ENCODE data around the gene IPO4.
A peak's percentile ranks its signal among the peaks of the same experiment; 100 is the strongest.
"Not testable (repeated sequence)": the region's sequence is repeated elsewhere in the genome, so short reads cannot be mapped to it uniquely, and the experiment has no call there.

IPO4 gene

GRCh38 chr14:24188251-24189058 is at the start of gene IPO4:
Gene IPO4, minus strand, starts transcription at chr14:24188816. Its CDS starts 29 bp downstream, at chr14:24188787.
- DNase-seq: peak; percentile 97

GRCh38 chr14:24238123-24238522 is 49.5 kb upstream of the IPO4 start:
- no peak for DNase-seq

DNA sequence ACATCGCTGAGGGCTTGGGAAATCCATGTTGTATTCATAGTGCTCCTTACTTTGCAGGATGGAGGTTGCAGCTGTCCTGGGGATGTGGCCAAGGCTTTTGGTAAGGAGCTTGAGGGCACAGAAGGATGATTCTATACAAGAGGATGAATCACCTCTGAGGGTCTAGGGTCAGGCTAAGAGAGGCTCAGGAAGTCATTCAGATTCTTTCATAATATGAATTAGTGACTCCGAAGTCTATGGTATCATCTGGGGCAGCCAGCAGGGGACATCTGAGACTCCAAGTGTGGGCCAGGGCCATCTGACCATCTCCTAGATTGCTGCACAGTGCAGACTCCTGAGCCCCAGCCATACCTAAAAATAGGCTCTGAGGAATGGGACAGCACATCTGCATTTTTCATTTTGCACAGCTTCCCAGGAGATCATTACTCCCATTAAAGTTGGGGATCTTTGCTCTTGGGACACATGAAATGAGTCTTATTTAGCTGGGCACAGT is 48.9 kb upstream of the IPO4 start:
- no peak for DNase-seq

- DNase-seq: no peak
Measured at GRCh38 chr14:24236689-24237462, 48.3 kb upstream of the IPO4 start.

- no peak for DNase-seq
Measured at GRCh38 chr14:24235804-24236688, 47.4 kb upstream of the IPO4 start.

DNA sequence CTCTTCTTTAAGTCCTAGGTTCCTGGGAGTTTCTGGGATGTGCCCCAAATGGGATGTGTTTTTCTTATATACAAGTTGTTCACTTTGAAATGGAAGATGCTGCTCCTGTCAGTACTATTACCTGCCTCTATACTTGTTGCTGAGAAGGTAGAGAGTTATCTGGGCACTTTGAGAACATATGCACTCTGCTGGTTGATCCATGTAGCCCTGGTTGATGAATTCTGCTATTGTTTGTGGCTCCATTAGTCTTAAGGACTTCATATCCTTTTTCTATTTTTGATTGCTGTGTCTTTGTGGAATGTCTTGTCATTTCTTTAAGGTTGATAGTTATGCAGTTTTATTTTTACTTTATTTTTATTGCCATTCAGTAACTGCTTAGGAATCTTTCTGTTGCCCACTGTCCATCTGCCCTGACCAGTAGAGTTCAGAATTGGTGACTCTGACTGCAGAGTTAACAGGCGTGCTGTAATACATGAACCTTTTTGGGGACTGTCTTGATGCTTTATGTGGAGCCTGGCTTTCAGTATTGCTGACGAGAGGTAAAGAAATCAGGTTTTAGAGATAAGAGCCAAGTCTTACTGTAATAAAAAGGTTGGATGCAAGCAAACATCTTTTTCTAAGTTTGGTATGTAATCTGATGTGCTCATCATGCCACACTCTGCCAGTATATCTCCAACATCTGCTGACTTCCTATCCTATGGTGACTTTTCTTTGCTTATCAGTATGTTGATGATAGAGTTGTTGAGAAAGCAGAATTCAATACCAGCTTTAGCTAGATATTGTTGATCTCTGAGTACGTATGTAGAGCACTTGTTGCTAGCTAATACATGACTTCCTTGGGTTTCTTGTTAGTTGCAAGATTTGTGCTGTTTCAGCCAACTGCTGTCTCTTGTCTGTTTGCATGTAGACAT is 45.7 kb upstream of the IPO4 start:
- no peak for DNase-seq

- no peak for DNase-seq
Measured at GRCh38 chr14:24233538-24233866, 44.9 kb upstream of the IPO4 start.

DNA sequence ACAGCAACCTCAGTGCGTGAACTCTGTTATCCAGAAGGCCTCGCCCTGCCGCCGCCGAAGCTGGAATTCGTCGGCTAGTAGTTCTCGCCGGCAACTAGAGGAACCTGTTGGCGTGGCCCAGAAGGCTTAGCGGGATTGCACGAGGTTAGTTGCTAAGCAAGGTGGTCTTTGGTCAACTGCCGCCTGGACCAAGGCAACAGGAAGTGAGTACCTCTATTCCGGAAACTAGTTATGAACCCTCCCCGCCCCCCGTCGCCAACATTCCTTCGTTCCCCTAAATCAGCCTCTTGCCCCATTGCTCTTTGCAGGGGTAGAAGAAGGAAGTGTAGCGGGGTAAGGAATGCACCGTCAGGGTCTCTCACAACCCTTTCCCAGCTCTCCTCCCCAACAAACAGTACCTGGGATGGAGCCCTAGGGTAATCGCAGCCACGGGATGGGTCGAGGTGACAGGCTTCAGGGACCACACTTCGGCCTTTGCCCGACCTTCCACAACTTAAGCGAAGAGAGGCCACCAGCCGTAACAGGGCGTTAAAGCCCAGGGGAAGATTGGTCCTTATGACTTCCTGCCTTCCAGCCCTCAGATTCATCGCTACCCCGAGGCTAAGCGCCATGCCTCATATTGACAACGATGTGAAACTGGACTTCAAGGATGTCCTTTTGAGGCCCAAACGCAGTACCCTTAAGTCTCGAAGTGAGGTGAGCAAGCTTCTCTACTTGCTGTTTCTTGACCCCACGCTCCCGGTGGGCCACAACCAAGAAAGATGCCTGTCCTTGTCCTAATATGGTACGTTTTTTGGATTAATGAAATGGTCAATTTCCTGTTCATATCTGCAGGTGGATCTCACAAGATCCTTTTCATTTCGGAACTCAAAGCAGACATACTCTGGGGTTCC is 44.3 kb upstream of the IPO4 start, which contains the start of gene GMPR2:
TSS of gene GMPR2 (plus strand) at position 285 of the 893 bp plus-strand sequence. CDS start at position 610, 325 bp downstream.
- no peak for DNase-seq

DNA sequence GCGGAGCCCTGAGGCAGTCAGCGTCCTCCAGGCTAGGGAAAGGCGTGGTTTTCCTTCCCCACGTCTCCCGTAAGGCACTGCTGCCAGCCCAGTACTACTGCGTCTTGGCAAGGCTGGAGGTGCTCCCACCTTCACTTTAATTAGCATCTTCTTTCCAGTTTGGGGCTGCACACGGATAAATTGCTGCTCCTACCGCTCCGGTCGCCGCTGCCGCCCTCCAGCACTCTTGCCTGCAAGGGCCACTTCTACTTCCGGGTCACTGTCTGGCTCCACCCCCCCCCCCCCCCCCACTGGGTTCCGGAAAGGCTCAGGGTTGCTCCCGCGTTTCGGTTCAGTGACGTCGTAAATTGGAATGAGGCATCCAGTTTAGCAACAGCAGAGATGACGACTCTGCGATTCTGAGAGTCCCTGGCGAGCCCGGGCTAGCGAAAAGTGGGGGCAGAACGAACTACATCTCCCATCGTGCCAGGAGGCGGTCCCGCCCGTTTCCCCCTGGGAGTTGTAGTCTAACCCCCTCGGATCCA is 43.6 kb upstream of the IPO4 start, which contains the start of gene NEDD8:
TSS of gene NEDD8 (minus strand) at position 247 of the 524 bp plus-strand sequence. CDS start at position 147, 100 bp downstream.
- DNase-seq: peak; percentile 76

DNA sequence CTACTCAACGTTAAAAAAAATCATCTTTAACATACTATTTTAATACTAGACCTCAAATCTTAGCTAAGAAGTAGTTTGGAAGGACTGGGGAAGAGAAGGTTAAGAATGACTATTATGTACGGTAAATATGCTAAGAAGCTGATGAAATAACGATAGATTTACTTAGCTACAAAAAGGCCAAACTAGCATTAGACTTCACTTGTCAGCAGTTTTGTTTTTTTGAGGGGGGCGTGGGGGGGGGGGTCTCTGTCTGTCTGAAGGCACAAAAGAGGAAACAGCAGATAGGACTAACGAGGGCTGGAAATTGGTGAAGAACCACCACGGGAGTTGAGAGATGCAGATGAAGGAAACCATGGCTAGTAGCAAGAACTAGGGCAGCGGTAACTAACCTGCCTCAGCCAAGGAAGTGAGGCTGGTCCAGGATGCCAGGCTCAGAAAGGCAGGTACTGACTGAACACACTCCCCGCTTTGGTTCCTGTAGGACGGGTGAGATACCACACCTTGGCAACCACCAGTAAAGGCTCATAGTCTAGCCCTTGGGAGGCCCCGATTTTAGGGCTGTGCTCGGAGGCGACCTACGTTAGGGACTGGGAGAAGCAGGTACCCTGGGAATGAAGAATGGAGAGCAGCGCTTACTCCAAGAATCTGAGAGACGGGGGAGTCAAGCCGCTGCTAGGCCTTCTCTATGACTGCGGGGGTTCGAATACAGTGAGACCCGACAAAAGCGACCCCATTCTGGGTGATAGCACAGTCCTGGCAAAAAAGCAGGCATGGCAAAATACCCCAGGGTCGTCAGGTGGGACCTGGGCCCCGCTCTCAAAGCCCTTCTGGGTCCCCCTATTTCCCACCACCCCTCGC is 42.9 kb upstream of the IPO4 start:
- no peak for DNase-seq

GRCh38 chr14:24228902-24229301 is 40.3 kb upstream of the IPO4 start:
- no peak for DNase-seq

- DNase-seq: no peak
Measured at GRCh38 chr14:24226473-24226872, 37.9 kb upstream of the IPO4 start.

DNA sequence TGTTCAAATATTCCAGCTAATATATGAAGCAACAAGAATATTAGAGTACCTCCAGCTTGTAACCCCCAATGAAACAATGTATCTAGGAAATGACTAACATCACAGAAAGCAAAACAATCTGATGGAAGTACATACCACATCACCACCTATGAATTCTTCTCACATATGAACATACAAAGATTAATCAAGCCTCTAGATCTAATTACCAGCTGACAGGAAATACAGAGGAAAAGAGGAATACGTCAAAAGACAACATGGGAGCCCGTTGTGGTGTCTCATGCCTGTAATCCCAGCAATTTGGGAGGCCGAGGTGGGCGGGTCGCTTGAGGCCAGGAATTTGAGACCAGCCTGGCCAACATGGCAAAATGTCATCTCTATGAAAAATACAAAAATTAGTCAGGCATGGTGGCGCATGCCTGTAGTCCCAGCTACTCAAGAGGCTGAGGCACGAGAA is 36.0 kb upstream of the IPO4 start:
- no peak for DNase-seq

DNA sequence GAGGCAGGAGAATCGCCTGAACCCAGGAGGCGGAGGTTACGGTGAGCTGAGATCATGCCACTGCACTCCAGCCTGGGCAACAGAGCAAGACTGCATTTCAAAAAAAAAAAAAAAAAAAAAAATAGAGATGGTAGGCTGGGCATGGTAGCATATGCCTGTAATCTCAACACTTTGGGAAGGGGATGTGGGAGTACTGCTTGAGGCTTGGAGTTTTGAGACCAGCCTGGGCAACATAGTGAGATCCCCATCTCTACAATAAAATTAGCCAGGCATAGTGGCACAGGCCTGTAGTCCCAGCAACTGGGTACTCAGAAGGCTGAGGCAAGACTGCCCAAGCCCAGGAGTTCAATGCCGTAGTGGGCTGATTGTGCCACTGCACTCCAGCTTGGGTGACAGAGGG is 34.4 kb upstream of the IPO4 start:
- not testable (repeated sequence) for DNase-seq

DNA sequence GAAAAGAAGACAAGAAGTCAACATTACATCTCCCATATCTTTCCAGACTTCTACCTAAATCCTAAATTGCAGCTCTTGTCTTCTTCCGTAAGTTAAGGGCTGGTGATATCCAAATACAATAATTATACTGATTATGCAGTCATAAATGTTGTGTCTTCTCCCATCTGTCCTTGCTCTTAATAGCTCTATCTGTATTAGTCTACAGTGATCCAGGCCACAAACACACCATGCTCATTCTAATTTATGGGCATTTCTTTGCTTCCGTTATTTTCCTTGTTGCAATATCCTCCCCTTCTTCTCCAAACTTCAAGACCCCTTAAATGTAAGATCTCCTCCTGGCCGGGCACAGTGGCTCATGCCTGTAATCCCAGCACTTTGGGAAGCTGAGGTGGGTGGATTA is 30.9 kb upstream of the IPO4 start:
- DNase-seq: no peak

DNA sequence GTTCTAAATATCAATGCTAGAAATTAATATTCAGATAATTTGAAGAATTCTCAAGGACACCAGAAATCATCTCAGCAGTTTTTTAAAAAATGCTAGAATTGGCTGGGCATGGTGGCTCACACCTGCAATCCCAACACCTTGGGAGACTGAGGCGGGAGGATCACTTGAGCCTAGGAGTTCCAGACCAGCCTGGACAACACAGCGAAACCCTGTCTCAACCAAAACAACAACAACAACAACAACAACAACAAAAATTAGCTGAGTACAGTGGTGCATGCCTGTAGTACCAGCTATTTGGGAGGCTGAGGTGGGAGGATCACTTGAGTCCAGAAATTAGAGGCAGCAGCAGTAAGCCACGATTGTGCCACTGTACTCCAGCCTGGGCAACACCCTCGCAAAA is 30.5 kb upstream of the IPO4 start:
- no peak for DNase-seq

DNA sequence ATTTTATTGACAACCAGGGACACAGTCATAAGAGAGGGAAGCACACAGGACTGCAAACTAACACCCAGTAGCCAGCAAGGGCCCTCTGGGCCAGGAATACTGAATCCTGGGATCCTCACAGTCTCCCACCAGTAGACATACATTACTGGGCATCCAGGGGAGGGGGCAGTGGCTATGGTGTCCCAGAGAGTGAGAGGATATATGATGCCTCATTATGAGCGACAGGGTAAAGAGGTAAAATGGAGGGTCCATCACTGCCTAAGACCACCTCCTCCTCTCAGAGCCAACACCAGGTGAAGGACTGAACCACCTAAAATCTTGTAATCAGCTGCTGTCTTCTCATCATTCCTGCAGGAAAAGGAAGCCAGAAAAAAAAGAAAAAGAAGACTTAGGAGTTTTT is 28.3 kb upstream of the IPO4 start:
- DNase-seq: not testable (repeated sequence)

DNA sequence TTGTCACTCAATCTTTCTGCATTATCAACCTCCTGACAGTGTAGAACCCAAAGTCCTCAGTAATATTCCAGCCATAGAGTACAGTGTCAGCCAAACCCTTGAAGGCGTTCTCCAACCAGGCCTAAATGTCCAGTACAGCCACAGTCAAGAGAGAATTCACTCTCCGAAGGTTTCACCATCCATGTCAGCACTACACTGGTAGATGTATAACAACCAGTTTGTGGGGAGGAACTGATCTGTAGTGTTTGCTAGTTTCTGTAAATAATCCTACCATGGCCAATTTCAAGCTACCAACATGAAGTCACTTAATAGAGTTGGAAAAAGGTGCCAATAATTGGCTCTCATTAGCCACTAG is 27.7 kb upstream of the IPO4 start:
- no peak for DNase-seq

All from amniotic stem cell (primary cell).